ENCODE measurements around the gene UBTD1. TPM values are rescaled to one million over a fixed set of nuclear protein-coding genes. Genes with fewer than 3 reads are reported as not detected.

Gene UBTD1
- total RNA-seq, 1 experiment from 2014 or later: 19.0 TPM

DNA sequence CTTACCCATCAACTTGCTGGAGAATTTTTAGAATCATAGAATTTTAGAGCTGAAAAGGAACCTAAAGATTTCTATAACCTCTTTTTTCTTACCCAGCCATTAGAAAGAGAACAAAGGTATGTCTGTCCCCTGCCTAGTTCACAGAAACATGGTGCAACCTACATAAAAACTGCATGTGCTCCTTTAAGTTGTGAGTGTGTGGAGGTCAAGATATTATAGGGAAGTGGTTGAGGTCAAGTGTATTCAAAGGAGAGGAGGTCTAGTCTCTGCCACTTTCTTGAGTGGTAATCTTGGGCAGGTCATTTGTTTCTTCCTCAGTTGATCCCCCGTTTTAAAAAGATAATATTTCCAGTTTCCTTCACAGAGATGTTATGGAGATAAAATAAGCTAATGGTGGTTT is 6.4 kb downstream of the UBTD1 start:
- H2BK5ac ChIP-seq (ENCODE audit: insufficient read length, low read length): no peak overlapping the region
- no peak overlapping the region for H2BK120ac ChIP-seq (ENCODE audit: low read depth, low read length, poor library complexity, severe bottlenecking)
- H3K23me2 ChIP-seq (ENCODE audit: insufficient read length, low read depth, low read length, poor library complexity, severe bottlenecking): no peaks in the 10 kb centered on the region
- H4K20me1 ChIP-seq (ENCODE audit: control insufficient read depth, insufficient read depth, insufficient read length): no peaks in the 10 kb centered on the region
- H3K27ac ChIP-seq (ENCODE audit: insufficient read length, low read depth, low read length): no peak overlapping the region
- H3K27me3 ChIP-seq (ENCODE audit: insufficient read depth, low read length): peaks cover 6% of the 10 kb centered on the region; the same call in 1 of the 2 replicates
- no peak overlapping the region for H2BK20ac ChIP-seq (ENCODE audit: low read depth, low read length, poor library complexity, severe bottlenecking)
- no peak overlapping the region for H4K5ac ChIP-seq (ENCODE audit: insufficient read length, low read depth, low read length)
- no peak overlapping the region for H2BK12ac ChIP-seq (ENCODE audit: insufficient read length, low read depth, low read length)
- Mint-ChIP-seq H3K4me3 (no peak overlapping the region), H3K27me3 (ENCODE audit: low read depth) (peaks cover 17% of the 10 kb centered on the region), H3K9me3 (no peaks in the 10 kb centered on the region), H3K27ac (no peak overlapping the region), H3K36me3 (ENCODE audit: insufficient read depth in 1 of 3, low read depth in 3 of 3) (no peaks in the 10 kb centered on the region; a peak in 2 of 7 replicates), H3K4me1 (peaks cover 18 to 26% of the 10 kb centered on the region in 2 experiments)
- no peak overlapping the region for H3K9ac ChIP-seq (ENCODE audit: extremely low read depth, insufficient read length, low read length)
- no CpG with 5 or more reads among the region's 1 CpG for WGBS (ENCODE audit: extremely low coverage, insufficient read length, low lambda C conversion rate)
- H3K79me1 ChIP-seq (ENCODE audit: insufficient read depth, low read depth, low read length, poor library complexity, severe bottlenecking): no peaks in the 10 kb centered on the region
- TF ChIP-seq, protein P1, sequence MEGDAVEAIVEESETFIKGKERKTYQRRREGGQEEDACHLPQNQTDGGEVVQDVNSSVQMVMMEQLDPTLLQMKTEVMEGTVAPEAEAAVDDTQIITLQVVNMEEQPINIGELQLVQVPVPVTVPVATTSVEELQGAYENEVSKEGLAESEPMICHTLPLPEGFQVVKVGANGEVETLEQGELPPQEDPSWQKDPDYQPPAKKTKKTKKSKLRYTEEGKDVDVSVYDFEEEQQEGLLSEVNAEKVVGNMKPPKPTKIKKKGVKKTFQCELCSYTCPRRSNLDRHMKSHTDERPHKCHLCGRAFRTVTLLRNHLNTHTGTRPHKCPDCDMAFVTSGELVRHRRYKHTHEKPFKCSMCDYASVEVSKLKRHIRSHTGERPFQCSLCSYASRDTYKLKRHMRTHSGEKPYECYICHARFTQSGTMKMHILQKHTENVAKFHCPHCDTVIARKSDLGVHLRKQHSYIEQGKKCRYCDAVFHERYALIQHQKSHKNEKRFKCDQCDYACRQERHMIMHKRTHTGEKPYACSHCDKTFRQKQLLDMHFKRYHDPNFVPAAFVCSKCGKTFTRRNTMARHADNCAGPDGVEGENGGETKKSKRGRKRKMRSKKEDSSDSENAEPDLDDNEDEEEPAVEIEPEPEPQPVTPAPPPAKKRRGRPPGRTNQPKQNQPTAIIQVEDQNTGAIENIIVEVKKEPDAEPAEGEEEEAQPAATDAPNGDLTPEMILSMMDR (conservative IDR thresholded peaks at IDR 0.05): no peak
- H4K8ac ChIP-seq (replicated peaks; ENCODE audit: insufficient read length, low read depth, low read length): no peak overlapping the region
- peaks cover 1% of the 10 kb centered on the region; the same call in 1 of the 2 replicates for H3K79me2 ChIP-seq (ENCODE audit: insufficient read depth, low read length)
- no peak overlapping the region for H3K14ac ChIP-seq (ENCODE audit: insufficient read depth, low read length)
- no peak overlapping the region for H2BK15ac ChIP-seq (ENCODE audit: low read depth, low read length)
- H3K4me1 ChIP-seq (ENCODE audit: insufficient read depth, low read length): no peaks in the 10 kb centered on the region
- no peak overlapping the region for H2AK5ac ChIP-seq (ENCODE audit: insufficient read length, low read length)
- no peak overlapping the region for H4K91ac ChIP-seq (ENCODE audit: insufficient read length, low read depth, low read length)
- no peak overlapping the region for H3K4ac ChIP-seq (ENCODE audit: low read depth, low read length)
- no peak for DNase-seq
- no peak overlapping the region for H3K18ac ChIP-seq (ENCODE audit: insufficient read length, low read depth, low read length)
- no peak overlapping the region for H3K56ac ChIP-seq (ENCODE audit: insufficient read length, low read depth, low read length)
- no peak overlapping the region for H3T11ph ChIP-seq (ENCODE audit: low read length)
- H2AFZ ChIP-seq (ENCODE audit: low read length): no peak overlapping the region
- no peak overlapping the region for H3K4me2 ChIP-seq (ENCODE audit: insufficient read depth, insufficient read length, low read length)
- no peak overlapping the region for H3K23ac ChIP-seq (ENCODE audit: insufficient read length, low read depth, low read length)
- H3K9me3 ChIP-seq (ENCODE audit: control insufficient read depth, low read depth, low read length): no peaks in the 10 kb centered on the region
